GM18519 (cell line): ENCODE data around the gene LGI4.
"Not testable (repeated sequence)": the region's sequence is repeated elsewhere in the genome, so short reads cannot be mapped to it uniquely, and the experiment has no call there.

Experiments
- ATAC-seq: cut with Tn5 transposase; IDR thresholded peaks from one replicate; pipeline ENCODE4 v1.9.1; 2021; ENCODE audit warnings: mild to moderate bottlenecking, moderate library complexity; ENCODE audit not compliant: unreplicated experiment, low FRiP score

The LGI4 gene

DNA sequence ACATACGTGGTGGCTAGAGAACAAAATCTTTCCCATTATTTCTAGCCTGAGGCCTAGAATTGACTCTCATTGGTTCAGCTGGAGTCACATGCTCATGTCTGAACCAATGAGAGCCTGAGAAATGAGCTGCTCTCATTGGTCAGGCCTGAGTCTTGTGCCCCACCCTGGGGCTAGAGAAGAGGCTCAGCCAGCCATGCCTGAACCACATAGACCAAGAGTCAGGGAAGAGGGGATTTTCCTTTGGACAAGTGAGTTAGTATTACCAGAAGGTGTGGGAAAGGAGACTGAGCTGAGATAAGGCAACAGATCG is 26.5 kb upstream of the LGI4 start:
- no peak for ATAC-seq

- ATAC-seq = no peak
Observed at GRCh38 chr19:35160629-35161433, 26.0 kb upstream of the LGI4 start.

DNA sequence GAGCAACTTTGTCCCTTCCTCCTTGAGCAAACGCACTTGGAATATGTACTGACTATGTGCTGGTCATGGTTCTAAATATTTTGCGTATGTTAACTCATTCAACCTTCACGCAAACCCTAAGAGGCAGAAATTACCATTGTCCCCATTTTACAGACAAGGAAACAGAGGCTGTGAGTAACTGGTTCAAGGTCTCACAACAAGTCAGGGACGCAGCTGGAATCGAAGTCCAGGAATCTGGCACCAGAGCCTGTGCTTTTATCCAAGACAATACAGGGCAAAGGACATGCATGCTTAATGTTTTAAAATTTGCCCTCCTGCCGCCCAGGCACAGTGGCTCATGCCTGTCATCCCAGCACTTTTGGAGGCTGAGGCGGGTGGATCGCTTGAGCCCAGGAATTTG is 24.7 kb upstream of the LGI4 start:
- no peak for ATAC-seq

DNA sequence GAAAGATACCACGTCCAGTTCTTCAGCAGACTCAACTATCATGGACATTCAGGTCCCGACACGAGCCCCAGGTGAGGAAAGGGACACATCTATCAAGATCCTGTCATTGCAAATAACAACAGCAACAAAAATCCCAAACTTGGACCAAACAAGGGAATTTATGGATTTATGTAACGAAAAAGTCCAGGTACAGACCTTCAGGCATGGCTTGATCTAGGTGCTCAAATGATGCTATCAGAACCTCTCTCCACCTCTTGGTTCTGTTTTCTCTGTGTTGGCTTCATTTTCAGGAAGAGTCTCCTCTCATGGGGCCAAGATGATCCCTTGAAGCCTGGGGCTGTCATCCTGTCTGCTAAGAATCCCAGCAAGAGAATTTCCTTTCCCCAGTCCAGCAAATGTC is 22.6 kb upstream of the LGI4 start:
- no peak for ATAC-seq

DNA sequence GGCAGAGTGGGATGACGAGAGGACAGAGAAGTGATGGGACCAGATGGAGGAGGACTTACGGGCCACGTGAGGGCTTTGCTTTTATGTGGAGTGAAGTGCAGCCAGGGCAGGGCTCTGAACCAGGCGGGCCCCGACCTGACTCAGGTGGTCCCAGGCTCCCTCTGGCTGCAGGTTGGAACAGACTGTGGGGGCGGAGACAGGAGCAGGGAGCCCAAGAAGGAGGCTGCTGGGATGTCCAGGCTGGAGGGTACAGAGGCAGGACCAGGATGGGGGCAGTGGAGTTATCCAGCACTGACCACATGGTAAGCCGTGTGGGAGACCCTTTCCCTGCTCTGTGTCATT is 21.8 kb upstream of the LGI4 start:
- ATAC-seq = no peak

DNA sequence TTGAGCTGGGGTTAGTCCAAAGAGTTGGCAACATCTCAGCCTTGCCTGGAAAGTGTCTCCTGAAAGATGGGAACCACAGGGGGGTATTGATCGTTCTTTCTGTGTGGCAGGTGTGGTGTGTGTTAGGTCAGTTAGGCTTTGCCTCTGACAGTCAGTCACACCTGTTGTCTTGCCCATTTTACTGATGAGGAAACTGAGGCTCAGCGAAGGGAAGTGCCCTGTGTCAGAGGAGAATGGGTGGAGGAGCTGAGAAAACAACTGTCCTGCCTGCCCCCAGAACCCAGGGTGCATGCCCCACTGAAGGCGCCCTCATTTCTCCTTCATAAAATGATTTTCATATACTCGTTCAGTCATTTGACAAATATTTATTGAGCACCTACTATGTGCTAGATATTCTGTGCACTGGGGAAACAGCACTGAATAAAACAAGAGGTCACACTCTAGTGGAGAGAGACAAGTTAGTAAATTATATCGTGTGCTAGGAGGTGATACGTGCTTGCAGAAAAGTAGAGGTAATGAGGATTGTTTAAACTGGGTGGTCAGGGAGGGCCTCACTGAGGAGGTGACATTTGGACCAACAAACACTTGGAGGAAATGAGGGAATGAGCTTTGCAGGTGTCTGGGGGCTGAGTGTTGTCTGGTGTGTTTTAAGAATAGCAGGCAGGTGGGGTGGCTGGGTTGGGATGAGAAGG is 21.3 kb upstream of the LGI4 start:
- ATAC-seq = no peak

DNA sequence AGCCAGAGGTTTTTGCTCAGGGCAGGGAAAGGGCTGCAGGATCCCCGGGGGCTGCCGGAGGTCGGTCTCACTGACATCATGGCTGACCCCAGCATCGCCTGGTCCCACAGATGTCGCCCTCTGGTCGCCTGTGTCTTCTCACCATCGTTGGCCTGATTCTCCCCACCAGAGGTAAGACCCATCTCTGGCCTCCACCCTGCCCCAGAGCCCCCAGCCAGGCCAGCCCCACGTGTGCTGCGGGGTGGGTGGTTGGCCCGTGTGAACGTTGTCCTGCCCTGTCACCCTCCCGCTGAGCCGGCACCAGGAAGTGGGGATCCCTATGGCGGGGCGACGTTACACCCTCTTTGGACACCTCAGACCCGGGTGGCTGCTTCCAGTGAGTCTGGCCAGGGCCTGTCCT is 20.6 kb upstream of the LGI4 start:
- no peak for ATAC-seq

DNA sequence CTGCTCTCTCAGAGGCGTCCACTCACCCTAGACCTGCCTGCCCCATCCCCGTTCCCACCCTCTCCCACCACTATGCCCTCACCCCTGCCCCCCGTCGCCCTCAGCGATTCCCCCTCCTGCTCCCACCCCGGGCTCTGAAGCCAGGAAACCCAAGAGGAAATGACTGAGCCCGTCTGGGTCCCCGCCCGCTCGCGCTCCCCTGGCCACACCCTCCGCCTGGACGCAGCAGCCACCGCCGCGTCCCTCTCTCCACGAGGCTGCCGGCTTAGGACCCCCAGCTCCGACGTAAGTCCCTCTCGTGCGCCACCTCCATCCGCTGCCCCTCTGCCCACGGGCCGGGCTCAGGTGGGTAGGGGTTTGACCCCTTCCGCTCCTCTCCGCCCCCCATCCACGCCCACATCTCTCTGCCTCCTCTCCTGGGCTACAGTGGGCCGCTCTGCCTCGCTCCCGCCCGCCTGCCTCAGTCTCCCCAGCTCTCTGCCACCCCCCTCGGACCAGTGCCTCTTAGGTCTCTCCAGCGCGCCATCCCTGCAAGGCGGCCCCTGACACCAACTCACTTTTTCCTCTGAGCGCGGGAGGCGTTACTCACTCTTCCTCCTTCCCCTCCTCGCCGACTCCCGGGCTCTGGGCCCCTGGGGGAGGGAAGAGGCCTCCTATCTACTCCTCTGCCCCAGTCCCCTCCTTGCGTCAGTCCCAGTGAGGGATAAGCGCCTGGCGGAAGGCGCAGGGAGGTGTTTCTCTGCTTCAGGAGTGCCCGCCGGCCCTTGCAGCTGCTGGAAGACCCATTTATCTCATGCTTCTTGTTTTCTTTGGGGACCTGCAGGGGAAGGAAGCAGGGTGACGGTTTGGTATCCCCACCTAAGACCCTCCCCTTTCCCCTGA is 19.9 kb upstream of the LGI4 start, which contains the start of gene FXYD5:
TSS of gene FXYD5 (plus strand) at position 211 of the 882 bp plus-strand sequence. CDS start 816 bp downstream, outside the sequence.
- no peak for ATAC-seq

DNA sequence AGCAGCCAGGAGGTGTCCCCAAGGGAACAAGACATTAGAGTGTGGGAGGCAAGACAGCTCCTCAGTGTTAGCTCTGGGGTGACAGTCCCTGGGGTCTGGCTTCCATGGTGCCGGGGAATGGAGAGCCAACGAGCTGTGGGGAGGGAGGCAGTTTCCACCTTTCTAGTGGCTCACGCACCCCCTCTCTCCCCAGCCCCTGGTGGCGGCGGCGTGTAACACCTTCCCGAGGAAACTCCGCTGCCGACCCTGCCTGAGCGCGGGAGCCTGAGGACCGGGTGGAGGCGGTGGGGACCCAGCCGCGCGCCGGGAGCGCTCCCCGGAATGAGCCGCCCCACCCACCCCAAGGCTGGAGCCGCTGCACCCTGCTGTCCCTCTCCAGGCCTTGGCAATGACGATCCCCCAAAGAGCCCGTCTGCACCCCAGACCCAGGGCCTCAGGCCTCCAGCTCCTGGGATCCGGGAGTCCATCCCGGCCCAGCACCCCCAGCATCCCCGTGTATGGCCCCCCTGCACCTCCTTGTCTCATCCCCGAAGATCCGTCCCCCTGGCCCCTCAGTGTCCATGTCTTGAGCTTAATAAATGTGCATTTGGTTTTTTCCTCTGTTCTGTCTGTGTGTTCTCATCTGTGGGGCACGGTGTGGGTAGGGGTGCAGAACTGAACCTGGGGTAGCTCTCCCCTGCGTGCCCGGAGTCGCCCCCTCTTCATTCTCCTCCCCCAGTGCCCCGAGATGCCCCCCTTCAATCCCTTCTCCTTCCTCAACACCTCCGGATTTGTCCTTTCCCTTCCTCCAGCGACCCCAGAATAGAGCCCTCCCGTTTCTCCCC is 19.1 kb upstream of the LGI4 start:
- no peak for ATAC-seq

GRCh38 chr19:35153129-35153522 is 18.3 kb upstream of the LGI4 start:
- ATAC-seq = not testable (repeated sequence)

- no peak for ATAC-seq
Observed at GRCh38 chr19:35151273-35152065, 16.6 kb upstream of the LGI4 start.

DNA sequence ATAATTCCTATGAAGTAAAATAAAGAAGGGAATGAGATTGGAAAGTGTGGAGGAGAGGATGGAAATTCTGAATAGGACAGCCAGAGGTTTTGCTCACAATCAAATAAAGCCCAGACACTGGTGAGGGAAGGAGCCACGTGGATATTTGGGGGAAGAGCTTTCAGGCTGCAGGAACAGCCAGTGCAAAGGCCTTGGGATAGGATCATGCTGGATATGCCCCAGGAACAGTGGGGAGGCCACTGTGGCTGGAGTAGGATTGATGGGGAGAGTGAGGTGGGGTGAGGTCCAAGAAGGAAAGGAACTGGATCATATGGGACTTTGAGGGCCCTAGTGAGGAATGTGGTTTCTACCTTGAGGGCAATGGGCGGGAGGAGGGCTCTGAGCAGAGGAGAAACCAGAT is 15.6 kb upstream of the LGI4 start:
- ATAC-seq = no peak

DNA sequence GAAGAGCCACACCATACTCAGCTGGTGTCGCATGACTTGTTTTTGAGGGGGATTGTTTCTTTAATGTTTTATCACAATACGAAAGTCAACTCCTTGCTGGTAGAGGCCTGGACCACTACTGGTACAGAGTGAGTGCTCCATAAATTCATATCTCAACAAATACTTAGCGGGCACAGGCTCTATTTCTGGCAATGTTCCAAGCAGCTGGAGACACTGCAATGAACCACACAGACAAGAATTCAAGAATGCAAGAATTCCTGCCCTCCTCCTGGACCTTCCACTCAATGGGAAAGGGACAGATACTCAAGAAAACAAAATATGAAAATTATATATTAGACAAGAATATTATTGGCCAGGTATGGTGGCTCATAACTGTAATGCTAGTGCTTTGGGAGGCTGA is 14.6 kb upstream of the LGI4 start:
- no peak for ATAC-seq

DNA sequence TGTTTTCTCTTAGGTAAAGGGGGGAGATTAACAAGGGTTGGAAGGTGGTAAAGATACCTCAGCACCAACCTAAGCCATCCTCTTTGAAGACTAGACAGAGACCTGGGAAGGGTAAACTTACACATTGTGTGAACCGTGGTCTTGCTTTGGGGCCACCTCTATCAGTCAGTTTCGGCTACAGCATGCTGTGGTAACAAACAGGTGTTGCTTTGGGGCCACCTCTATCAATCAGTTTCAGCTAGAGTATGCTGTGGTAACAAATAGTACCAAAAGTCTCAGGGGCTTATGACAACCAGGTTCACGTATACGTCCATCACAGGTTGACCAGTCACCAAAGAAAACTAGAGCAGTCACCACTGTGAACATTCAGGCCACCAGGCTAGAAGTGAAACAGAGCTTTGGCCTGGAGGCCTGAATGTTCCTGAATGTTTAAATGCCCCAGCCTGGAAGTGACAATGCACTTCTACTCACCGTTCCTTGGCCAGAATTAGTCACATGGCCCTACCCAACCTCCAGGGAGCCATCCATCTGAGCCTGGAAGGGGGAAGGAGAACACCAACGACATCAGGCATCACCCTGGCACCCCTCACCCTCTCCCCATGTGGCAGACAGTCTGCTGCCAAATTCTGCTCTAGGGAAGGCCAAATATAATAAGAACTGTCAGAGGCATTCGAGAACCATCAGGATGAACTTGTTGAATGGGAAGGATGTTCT is 12.0 kb upstream of the LGI4 start:
- ATAC-seq = no peak

DNA sequence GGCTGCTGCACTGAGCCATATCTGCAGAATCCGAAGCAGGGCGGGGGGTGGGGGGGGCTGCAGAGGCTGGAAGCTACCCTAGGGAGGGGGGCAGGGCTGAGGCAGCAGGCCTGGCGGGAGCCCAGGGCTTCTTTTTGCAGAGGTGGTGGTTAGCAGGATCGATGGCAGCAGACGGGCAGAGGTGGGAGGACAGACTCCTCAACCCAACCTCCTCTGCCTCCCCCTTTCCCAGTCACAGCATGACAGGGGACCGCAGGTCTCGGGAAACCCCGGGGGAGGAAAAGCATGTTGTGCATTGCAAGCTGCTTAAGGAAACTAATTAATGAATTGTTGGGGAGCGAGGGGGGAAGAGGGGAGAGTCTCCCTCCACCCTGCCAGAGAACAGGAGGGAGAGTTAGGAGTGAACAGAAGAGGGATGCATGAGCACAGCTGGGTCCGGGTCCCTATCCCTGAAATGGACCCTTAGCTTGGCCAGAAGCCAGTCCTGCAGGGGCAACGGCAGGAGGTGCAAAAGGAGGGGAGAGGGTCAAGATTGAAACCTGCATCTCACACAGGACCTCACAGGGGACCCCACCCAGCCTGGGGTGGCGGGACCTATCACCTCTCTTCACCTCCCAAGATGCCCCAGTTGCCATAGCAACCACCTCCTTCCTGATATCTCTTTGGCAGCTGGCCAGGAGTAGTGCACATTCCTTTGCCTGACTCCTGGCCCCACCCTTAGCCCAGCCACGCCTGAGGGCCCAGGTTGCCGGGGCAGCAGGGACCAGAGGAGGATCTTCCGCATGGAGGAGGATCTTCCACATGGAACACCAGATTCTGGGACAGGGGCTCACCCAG is 10.0 kb upstream of the LGI4 start:
- ATAC-seq = no peak

GRCh38 chr19:35144259-35144599 is 9.4 kb upstream of the LGI4 start:
- no peak for ATAC-seq

- ATAC-seq = no peak
Observed at GRCh38 chr19:35143818-35144217, 9.0 kb upstream of the LGI4 start.

GRCh38 chr19:35143231-35143715 is 8.4 kb upstream of the LGI4 start, which contains the start of gene FXYD7:
Gene FXYD7 (plus strand): TSS chr19:35143255. CDS start chr19:35143334, 79 bp downstream.
- no peak for ATAC-seq
